Fibroblast of pulmonary artery (primary cell): ENCODE results near the gene MYH14.

Experiments used
- DNase-seq: peaks from one replicate; pipeline ENCODE4 v3.0.0-alpha.2; 2010; ENCODE audit warnings: low read depth
- H3K4me3 ChIP-seq: replicated peaks from 2 replicates; pipeline ENCODE4 v1.5.1; 2011; ENCODE audit warnings: low read depth, mild to moderate bottlenecking, control low read depth, low read length, moderate library complexity
- TF ChIP-seq, protein P1 (sequence below): IDR thresholded peaks from 2 replicates; pipeline ENCODE4 v1.5.1; 2011; ENCODE audit warnings: mild to moderate bottlenecking, control low read depth, low read length, inconsistent platforms; ENCODE audit errors: missing control alignments

Gene MYH14

DNA sequence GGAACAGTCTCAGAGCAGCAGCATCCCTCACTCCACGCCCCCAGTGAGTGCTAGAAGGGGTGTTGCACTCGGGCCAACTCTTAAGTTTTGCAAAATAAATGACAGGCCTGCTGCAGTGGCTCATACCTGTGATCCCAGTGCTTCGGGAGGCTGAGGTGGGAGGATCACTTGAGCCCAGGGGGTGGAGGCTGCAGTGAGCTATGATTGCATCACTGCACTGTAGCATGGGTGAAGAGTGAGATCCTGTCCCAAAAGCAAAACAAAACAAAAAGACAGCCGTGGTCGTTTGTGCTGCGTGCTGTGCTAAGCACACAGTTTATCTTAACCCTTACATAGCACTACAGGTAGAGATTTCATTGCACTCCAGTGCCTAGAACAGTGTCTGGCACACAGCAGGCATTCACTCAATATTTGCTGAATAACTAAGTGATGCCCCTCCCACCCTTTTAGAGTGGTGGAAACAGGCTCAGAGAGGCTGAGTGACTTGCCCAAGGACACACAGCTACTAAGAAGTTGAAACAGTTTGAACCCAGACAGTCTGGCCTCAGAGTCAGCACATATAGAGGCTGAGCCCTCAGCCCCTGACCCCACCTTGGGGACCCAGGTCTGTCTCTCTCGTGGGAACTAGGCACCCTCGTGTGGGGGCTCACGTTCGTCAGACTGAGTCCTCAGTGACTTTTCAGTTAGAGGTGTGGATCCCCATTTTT lies 107.5 kb downstream of the MYH14 start:
- TF ChIP-seq, protein P1, sequence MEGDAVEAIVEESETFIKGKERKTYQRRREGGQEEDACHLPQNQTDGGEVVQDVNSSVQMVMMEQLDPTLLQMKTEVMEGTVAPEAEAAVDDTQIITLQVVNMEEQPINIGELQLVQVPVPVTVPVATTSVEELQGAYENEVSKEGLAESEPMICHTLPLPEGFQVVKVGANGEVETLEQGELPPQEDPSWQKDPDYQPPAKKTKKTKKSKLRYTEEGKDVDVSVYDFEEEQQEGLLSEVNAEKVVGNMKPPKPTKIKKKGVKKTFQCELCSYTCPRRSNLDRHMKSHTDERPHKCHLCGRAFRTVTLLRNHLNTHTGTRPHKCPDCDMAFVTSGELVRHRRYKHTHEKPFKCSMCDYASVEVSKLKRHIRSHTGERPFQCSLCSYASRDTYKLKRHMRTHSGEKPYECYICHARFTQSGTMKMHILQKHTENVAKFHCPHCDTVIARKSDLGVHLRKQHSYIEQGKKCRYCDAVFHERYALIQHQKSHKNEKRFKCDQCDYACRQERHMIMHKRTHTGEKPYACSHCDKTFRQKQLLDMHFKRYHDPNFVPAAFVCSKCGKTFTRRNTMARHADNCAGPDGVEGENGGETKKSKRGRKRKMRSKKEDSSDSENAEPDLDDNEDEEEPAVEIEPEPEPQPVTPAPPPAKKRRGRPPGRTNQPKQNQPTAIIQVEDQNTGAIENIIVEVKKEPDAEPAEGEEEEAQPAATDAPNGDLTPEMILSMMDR, result no peak
- H3K4me3 ChIP-seq, result no peak overlapping the region
- no peak for DNase-seq

DNA sequence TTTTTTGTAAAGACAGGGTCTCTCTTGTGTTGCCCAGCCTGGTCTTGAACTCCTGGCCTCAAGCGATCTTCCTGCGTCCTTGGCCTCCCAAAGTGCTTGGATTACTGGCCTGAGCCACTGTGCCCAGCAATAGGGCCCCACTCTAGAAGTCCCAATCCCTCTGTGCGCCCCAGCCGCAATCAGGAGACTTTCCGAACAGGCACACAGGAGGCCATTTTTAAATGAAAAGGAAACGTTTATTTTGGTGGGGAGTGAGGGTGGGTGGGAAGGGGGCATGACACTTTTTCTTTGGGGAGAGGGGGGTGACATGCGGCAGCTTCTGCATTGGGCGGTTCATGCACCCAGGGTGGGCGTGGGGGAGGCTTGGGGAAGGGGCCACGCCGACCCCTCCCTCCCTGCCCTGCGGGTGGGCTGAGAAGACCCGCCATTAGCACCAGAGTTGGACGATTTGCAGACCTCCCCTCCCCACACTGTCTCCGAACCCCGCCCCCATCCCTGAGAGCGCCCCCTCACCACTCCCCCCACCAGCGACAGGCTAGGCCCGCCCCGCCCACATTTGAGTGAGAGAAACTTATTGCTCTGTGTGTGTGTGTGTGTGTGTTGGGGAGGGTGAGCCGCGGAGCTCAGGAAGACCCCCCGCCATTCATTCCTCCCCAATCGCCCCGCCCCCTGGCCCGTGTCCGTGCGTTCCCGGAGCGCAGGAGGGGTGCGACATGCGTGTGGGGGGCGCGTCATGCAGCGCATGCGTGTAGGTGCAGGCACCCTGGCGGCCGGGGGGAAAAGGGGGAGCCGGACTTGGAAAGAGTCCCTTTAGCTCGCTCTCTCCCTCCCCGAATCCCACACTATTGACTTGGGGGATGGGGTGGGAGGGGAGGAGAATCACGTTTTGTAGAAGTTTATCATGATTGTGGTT lies 108.6 kb downstream of the MYH14 start:
- TF ChIP-seq, protein P1, result no peak
- H3K4me3 ChIP-seq, result no peak overlapping the region
- no peak for DNase-seq

DNA sequence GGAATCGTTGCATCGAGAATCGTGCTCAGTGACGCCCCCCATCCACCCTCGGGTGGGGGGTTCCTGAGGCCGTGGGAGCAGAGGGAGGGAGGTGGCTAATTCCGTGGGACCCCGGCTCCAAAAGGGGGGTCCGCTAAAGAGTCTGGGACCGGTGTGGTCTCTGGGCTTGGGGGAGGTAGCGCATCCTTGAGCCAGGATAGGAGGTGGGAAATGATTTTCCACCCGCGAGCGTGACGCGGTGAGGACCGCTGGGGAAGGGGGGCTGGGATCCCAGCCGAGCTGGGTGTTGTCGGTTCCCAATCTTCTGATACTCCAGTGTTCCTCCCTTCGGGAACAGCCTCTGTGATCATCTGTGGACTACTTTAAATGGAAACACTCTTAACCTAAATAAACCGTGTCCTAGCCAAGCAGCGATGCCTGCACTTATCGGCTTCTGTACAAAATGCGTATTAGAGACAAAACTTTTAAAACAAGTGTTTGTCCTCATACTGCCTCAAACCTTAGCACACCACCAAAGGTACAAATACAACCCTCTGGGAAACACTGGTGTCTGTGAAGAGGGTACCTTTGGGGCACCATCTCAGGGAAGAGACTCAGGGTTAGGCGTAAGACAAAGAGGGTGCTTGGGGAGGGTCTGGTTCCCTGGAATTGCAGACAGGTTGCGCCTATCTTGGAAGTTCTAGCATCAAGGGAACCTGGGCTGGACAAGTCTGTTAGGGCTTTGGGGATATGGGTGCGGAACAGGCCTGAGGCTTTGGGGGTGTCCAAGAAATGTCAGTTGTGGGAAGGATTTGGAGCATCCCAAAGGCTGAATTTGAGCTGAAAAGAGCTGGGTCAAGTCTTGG lies 109.8 kb downstream of the MYH14 start:
- no peak overlapping the region for H3K4me3 ChIP-seq
- TF ChIP-seq, protein P1, result no peak
- no peak for DNase-seq

DNA sequence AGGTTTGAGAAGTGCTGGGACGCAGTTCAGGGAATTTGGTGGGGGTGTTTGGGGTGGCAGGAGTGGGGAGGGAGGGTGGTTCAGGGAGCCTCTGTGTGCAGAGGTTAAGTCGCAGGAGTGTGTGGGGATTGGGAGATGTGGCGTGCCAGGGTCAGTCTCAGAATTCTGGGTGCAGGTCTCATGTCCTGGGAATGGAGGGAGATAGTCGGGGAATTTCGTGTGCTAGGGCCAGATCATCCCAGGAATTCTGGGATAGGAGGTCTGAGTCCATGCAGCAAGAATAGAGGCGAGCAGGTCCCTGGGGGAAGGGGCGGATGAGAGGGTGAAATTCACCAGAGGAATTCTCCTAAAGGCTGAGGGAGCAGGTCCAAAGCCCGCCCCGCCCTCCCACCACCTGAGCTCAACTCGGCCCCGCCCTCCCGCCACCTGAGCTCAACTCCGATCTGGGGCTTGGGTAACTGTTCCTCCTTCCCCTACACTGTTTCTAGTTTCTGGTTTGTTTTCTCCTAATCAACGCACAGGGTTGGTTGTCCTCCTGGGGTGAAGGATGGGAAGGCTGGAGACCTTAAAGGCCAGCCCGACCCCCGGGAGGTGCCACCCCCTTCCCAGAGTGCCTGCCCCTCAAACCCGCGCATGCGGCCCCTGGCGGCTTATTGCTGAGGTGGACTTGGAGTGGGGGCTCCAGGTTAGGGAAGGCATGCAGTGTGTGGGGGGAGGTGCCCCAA lies 110.6 kb downstream of the MYH14 start:
- no peak for DNase-seq
- TF ChIP-seq, protein P1, result no peak
- H3K4me3 ChIP-seq, result no peak overlapping the region

DNA sequence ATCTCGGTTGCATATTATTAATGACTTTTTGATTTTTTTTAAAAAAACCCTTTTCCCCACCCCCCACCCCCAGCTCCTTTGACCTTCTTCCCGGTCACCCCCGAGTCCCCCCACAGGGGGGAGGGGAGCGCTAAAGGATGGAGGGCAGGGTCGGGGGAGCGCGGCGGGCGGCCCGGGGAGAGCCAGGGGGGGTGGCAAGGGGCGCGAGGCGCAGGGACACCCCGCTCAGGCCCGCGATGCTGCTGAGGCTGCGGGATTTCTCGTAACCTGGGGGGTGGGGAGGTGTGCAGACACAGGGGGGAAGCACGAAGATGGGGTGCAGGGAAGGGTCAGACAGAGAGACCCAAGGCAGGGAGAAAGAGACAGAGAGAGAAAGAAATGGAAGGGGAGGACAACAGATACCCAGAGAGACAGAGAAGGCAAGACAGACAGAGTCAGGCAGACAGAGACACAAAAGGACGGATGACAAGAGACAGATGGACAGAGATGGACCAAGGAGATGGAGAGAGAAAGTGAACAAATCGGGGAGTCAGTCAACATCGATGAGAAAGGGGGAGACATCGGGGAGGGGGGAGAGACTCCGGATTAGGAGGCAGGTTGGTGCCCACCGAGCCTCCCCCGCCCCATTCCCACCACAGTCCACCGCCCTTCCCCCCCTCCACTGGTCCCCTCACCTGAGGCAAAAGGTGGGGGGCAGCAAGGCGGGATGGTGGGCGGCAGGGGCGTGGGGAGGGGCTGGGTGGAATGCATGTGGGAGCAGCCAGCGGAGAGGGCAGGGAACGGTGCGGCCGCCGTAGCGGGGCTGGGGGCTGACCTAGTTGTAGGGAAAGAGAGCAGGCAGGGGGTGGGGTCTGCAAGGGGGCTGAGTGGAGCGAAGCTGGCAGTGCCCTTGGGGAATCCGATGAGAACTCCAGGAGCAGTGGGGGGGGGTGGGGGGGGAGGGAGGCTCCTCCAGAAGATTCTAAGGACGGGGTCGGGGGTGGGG lies 111.6 kb downstream of the MYH14 start:
- TF ChIP-seq, protein P1, result no peak
- H3K4me3 ChIP-seq, result no peak overlapping the region
- DNase-seq, result no peak
